H1 (cell line): ENCODE measurements around the gene TTC33. TPM values are rescaled to one million over a fixed set of nuclear protein-coding genes. Genes with fewer than 3 reads are reported as not detected.

Source experiments
- CTCF ChIA-PET: fragments of 300-600 bp; sonication (Branson Sonifier 250); formaldehyde crosslinking; loops from one replicate; lab custom pipeline; 2021; ENCODE audit not compliant: partially characterized antibody; lab: Charles Lee
- POLR2A ChIA-PET: fragments of 300-600 bp; sonication (Branson Sonifier 250); formaldehyde crosslinking; loops from one replicate; lab custom pipeline; 2021; ENCODE audit warnings: inconsistent platforms; ENCODE audit not compliant: partially characterized antibody; lab: Charles Lee
- DNase-seq, 2 experiments: peaks; one replicate each; pipeline versions ENCODE4 v3.0.0 to v3.0.0-alpha.2; 2010 to 2022; ENCODE audit warnings: low spot score in 2 of 2, low read depth in 1 of 2, mixed read lengths in 1 of 2
- FAIRE-seq: peaks from 2 replicates; lab custom pipeline; 2011; peaks lifted over from hg19 to GRCh38; lab: Jason Lieb, UNC
- H2AFZ ChIP-seq: 2 replicates; pipeline ENCODE4 v1.8.1; 2012; ENCODE audit warnings: low read length, inconsistent platforms
- H2AK5ac ChIP-seq: 2 replicates; pipeline ENCODE4 v1.6.1; 2013; ENCODE audit warnings: low read depth, low read length
- H2BK120ac ChIP-seq: replicated peaks from 2 replicates; pipeline ENCODE3; 2013; ENCODE audit warnings: low read depth, low read length, inconsistent platforms
- H2BK12ac ChIP-seq: 2 replicates; pipeline ENCODE4 v1.6.1; 2013; ENCODE audit warnings: low read depth, low read length
- H2BK15ac ChIP-seq: 2 replicates; pipeline ENCODE4 v1.6.1; 2013; ENCODE audit warnings: low read length
- H2BK20ac ChIP-seq: 2 replicates; pipeline ENCODE4 v1.6.1; 2013; ENCODE audit warnings: low read length
- H2BK5ac ChIP-seq: 2 replicates; pipeline ENCODE4 v1.6.1; 2013; ENCODE audit warnings: low read depth, low read length
- H3K14ac ChIP-seq: 2 replicates; pipeline ENCODE4 v1.6.1; 2013; ENCODE audit warnings: inconsistent platforms; ENCODE audit not compliant: insufficient read length
- H3K18ac ChIP-seq: 2 replicates; pipeline ENCODE4 v1.6.1; 2013; ENCODE audit warnings: low read length; ENCODE audit errors: extremely low read depth
- H3K23ac ChIP-seq: 2 replicates; pipeline ENCODE4 v1.6.1; 2013; ENCODE audit warnings: inconsistent platforms; ENCODE audit not compliant: insufficient read length
- H3K23me2 ChIP-seq: 2 replicates; pipeline ENCODE4 v1.6.1; 2013; ENCODE audit warnings: low read depth, low read length
- H3K27ac ChIP-seq: 2 replicates; pipeline ENCODE4 v1.6.1; 2011; ENCODE audit warnings: low read depth, low read length, inconsistent platforms
- H3K27me3 ChIP-seq, 4 experiments: replicated peaks in 1 of 4; 1 replicate in 1 of 4; 2 replicates in 3 of 4; pipeline versions ENCODE4 v1.6.1 to v1.8.1; 2011 to 2013; ENCODE audit warnings: low read length in 3 of 4, mild to moderate bottlenecking in 3 of 4, inconsistent platforms in 2 of 4, mixed read lengths in 2 of 4, moderate library complexity in 1 of 4; ENCODE audit not compliant: control insufficient read depth in 3 of 4, insufficient read depth in 3 of 4; ENCODE audit errors: extremely low read depth in 1 of 4
- H3K36me3 ChIP-seq, 4 experiments: 2 replicates each; pipeline versions ENCODE4 v1.6.1 to v1.8.1; 2011 to 2013; ENCODE audit warnings: mild to moderate bottlenecking in 4 of 4, low read length in 3 of 4, moderate library complexity in 2 of 4, control low read depth in 1 of 4, inconsistent platforms in 1 of 4; ENCODE audit not compliant: insufficient read depth in 4 of 4, control insufficient read depth in 2 of 4
- H3K4ac ChIP-seq: replicated peaks from 2 replicates; pipeline ENCODE3; 2013; ENCODE audit warnings: low read length, low read depth, mixed read lengths, inconsistent platforms; ENCODE audit not compliant: insufficient read length
- H3K4me1 ChIP-seq, 4 experiments: replicated peaks in 1 of 4; 1 replicate in 1 of 4; 2 replicates in 3 of 4; pipeline versions ENCODE4 v1.6.1 to v1.8.1; 2011 to 2013; ENCODE audit warnings: low read length in 3 of 4, inconsistent platforms in 2 of 4, mixed read lengths in 1 of 4; ENCODE audit not compliant: insufficient read depth in 4 of 4, control insufficient read depth in 3 of 4
- H3K4me2 ChIP-seq, 2 experiments: 2 replicates each; pipeline versions ENCODE4 v1.6.1 to v1.8.1; 2011 to 2013; ENCODE audit warnings: low read depth in 2 of 2, low read length in 2 of 2, control low read depth in 1 of 2, inconsistent platforms in 1 of 2, mild to moderate bottlenecking in 1 of 2; ENCODE audit not compliant: insufficient read depth in 1 of 2
- H3K4me3 ChIP-seq, 4 experiments: fragments of 200-600, 300-600 bp in 1 of 4; sonication (generic), shearing (Covaris generic), sonication (Bioruptor Twin) in 1 of 4; 2 replicates each; pipeline versions ENCODE4 v1.5.1 to v1.8.1; 2011 to 2016; ENCODE audit warnings: low read length in 4 of 4, low read depth in 3 of 4, control low read depth in 2 of 4, inconsistent platforms in 2 of 4, mild to moderate bottlenecking in 2 of 4, mixed read lengths in 1 of 4, moderate library complexity in 1 of 4; ENCODE audit not compliant: insufficient read depth in 2 of 4; ENCODE audit errors: extremely low read depth in 1 of 4
- H3K56ac ChIP-seq: replicated peaks from 2 replicates; pipeline ENCODE3; 2013; ENCODE audit warnings: low read depth, mild to moderate bottlenecking, mixed read lengths, low read length, inconsistent platforms; ENCODE audit not compliant: insufficient read length
- H3K79me1 ChIP-seq: 2 replicates; pipeline ENCODE4 v1.6.1; 2013; ENCODE audit warnings: low read depth, low read length, control low read depth
- H3K79me2 ChIP-seq, 2 experiments: 2 replicates each; pipeline versions ENCODE4 v1.6.1 to v1.8.1; 2012 to 2013; ENCODE audit warnings: low read length in 2 of 2, mild to moderate bottlenecking in 2 of 2, inconsistent platforms in 1 of 2; ENCODE audit not compliant: insufficient read depth in 2 of 2, control insufficient read depth in 1 of 2
- H3K9ac ChIP-seq, 4 experiments: replicated peaks in 1 of 4; 1 replicate in 1 of 4; 2 replicates in 3 of 4; pipeline versions ENCODE4 v1.6.1 to v1.8.1; 2011 to 2013; ENCODE audit warnings: low read depth in 3 of 4, low read length in 3 of 4, control low read depth in 2 of 4, mild to moderate bottlenecking in 2 of 4, moderate library complexity in 2 of 4, inconsistent platforms in 1 of 4; ENCODE audit errors: extremely low read depth in 1 of 4
- H3K9me3 ChIP-seq, 2 experiments: 2 replicates each; pipeline versions ENCODE4 v1.6.1 to v1.8.1; 2012 to 2013; ENCODE audit warnings: mild to moderate bottlenecking in 2 of 2, moderate library complexity in 2 of 2, control low read depth in 1 of 2, inconsistent platforms in 1 of 2, low read depth in 1 of 2, low read length in 1 of 2, mixed read lengths in 1 of 2; ENCODE audit not compliant: insufficient read depth in 2 of 2
- H4K20me1 ChIP-seq, 2 experiments: replicated peaks in 1 of 2; 2 replicates each; pipeline versions ENCODE3 to v1.8.1; 2011 to 2013; ENCODE audit warnings: inconsistent platforms in 2 of 2, low read length in 2 of 2, mild to moderate bottlenecking in 1 of 2; ENCODE audit not compliant: insufficient read depth in 2 of 2, control insufficient read depth in 1 of 2
- H4K5ac ChIP-seq: 2 replicates; pipeline ENCODE4 v1.6.1; 2013; ENCODE audit warnings: low read length, low read depth, mixed read lengths, inconsistent platforms; ENCODE audit not compliant: insufficient read length
- H4K8ac ChIP-seq: 2 replicates; pipeline ENCODE4 v1.8.0; 2013; ENCODE audit warnings: mild to moderate bottlenecking, moderate library complexity, low read length, inconsistent platforms; ENCODE audit not compliant: insufficient read depth; ENCODE audit errors: extremely low read depth
- H4K91ac ChIP-seq: replicated peaks from 2 replicates; pipeline ENCODE3; 2013; ENCODE audit warnings: low read length, mixed read lengths, inconsistent platforms; ENCODE audit not compliant: insufficient read length
- CBX5 ChIP-seq: fragments of 300-800, 300-1000 bp; sonication (generic); IDR thresholded peaks from 2 replicates; pipeline ENCODE4 v1.7.1; 2016; ENCODE audit warnings: antibody characterized with exemption, low read length, low read depth
- CHD1 ChIP-seq: IDR thresholded peaks from 2 replicates; pipeline ENCODE4 v1.6.1; 2012; ENCODE audit warnings: low read depth, low read length, improper control_type of control experiment
- EGR1 ChIP-seq: IDR thresholded peaks from 2 replicates; pipeline ENCODE4 v1.6.1; 2011; ENCODE audit warnings: low read depth, low read length, borderline replicate concordance
- KDM1A ChIP-seq: fragments of 200-600, 300-600 bp; sonication (generic); IDR thresholded peaks from 2 replicates; pipeline ENCODE4 v1.7.1; 2016; ENCODE audit warnings: mild to moderate bottlenecking, low read length, borderline replicate concordance
- KDM5A ChIP-seq: fragments of 200-600 bp; IDR thresholded peaks from 2 replicates; pipeline ENCODE4 v1.7.1; 2012; ENCODE audit warnings: mild to moderate bottlenecking, low read length, inconsistent platforms, mixed read lengths
- POU5F1 ChIP-seq: IDR thresholded peaks from 2 replicates; pipeline ENCODE4 v1.6.1; 2011; ENCODE audit warnings: low read depth, mild to moderate bottlenecking, low read length, moderate library complexity
- SIX5 ChIP-seq: IDR thresholded peaks from 2 replicates; pipeline ENCODE4 v1.6.1; 2011; ENCODE audit warnings: mild to moderate bottlenecking, low read depth, low read length
- SRF ChIP-seq: IDR thresholded peaks from 2 replicates; pipeline ENCODE4 v1.6.1; 2011; ENCODE audit warnings: mild to moderate bottlenecking, low read depth, low read length, moderate library complexity
- TAF1 ChIP-seq: IDR thresholded peaks from 2 replicates; pipeline ENCODE4 v1.6.1; 2011; ENCODE audit warnings: mild to moderate bottlenecking, low read depth, low read length
- USF2 ChIP-seq: IDR thresholded peaks from 2 replicates; pipeline ENCODE4 v1.6.1; 2011; ENCODE audit warnings: low read length, improper control_type of control experiment
- WGBS, 2 experiments: shearing (Covaris generic) in 1 of 2; methylation state at CpG; one replicate each; pipeline versions ENCODE4 v1.1.6 to v1.1.7; 2013 to 2015; ENCODE audit warnings: low lambda C conversion rate in 2 of 2, mixed read lengths in 2 of 2, inconsistent platforms in 1 of 2, low coverage in 1 of 2, missing lambda C conversion rate in 1 of 2; ENCODE audit not compliant: insufficient replicate concordance in 2 of 2, insufficient coverage in 1 of 2, insufficient read length in 1 of 2; ENCODE audit errors: extremely low coverage in 1 of 2, missing lambda C conversion rate in 1 of 2; 5-methylcytosine and 5-hydroxymethylcytosine counted together
- polyA plus RNA-seq, 7 experiments: library from polyadenylated mRNA; depleted of rRNA in 3 of 7; stranded (reverse) in 5 of 7; unstranded in 2 of 7; fragments of >200 nt in 5 of 7; fragments of 200-250 nt in 2 of 7; gene quantifications; 1 replicate in 5 of 7; 2 replicates in 1 of 7; 4 replicates in 1 of 7; pipeline versions ENCODE4 v1.2.1 to v1.2.3, GENCODE V29; 2011 to 2013; ENCODE audit warnings: missing spikeins in 2 of 7, mixed read lengths in 2 of 7
- total RNA-seq: library from RNA; stranded (reverse); fragmentation: NEBNext Ultra II Directional; extraction: Animal tissue kit (Norgen Biotek cat#: 25700); gene quantifications from 2 replicates; pipeline ENCODE4 v1.2.1, GENCODE V29; 2021

Gene TTC33
- total and polyA plus RNA-seq, 2 of the 8 experiments (the other 6 are each of a cell fraction or from before 2014, with no cell fraction given): 1.2 to 12.6 TPM

GRCh38 chr5:40679148-40679912 lies 76.4 kb downstream of the TTC33 start:
- Histone ChIP-seq H3K18ac (no peak overlapping the region), H2AFZ (peak overlapping the region; percentile 90), H2BK20ac (no peak overlapping the region), H2BK12ac (no peak overlapping the region; the same call in 1 of the 2 replicates), H3K79me1 (no peaks in the 10 kb centered on the region), H3K36me3 (no peaks in the 10 kb centered on the region), H3K79me2 (no peaks in the 10 kb centered on the region), H4K8ac (no peak overlapping the region; the same call in 1 of the 2 replicates), H2BK120ac (no peak overlapping the region), H4K91ac (no peak overlapping the region), H2BK15ac (no peak overlapping the region), H2BK5ac (no peak overlapping the region), H3K23me2 (peaks cover 21% of the 10 kb centered on the region), H3K27me3 (peaks cover 23 to 38% (median 29%) of the 10 kb centered on the region in 4 experiments), H3K56ac (no peak overlapping the region), H3K14ac (no peak overlapping the region), H3K4me1 (peaks cover 5 to 18% (median 14%) of the 10 kb centered on the region in 4 experiments), H4K20me1 (peaks cover 3 to 5% of the 10 kb centered on the region in 2 experiments), H3K4ac (no peak overlapping the region), H3K9ac (peak overlapping the region in 1 of 4 experiments; percentile 68; a peak in 2 of 7 replicates), H4K5ac (no peak overlapping the region), H3K9me3 (no peaks in the 10 kb centered on the region; a peak in 1 of 4 replicates), H3K23ac (no peak overlapping the region), H2AK5ac (no peak overlapping the region), H3K27ac (no peak overlapping the region; the same call in 1 of the 2 replicates), H3K4me3 (peak overlapping the region; percentile 63 to 84 (median 78)), H3K4me2 (peak overlapping the region; percentile 95 to 99)
- 1% methylated on average over 32 of the region's 60 CpGs; no CpG with 5 or more reads in 1 of the 2 experiments for WGBS, 2 experiments
- DNase-seq (peak in 1 of 2 experiments; percentile 92), FAIRE-seq (no peak)
- ChIA-PET CTCF (interaction anchor here (1.2 to 1.3 kb wide), 2 partner anchors 19 to 964 kb away, joined by 3 read pairs; no protein-coding TSS in a partner anchor), POLR2A (interaction anchor here (1.4 kb wide), 1 partner anchor 151 kb away, joined by 4 read pairs; no protein-coding TSS in a partner anchor)
- TF ChIP-seq EGR1 (peak; percentile 47; the same call in 1 of the 2 replicates), KDM1A (no peak), CBX5 (no peak), TAF1 (peak; percentile 59; the same call in 1 of the 2 replicates), POU5F1 (no peak), SRF (peak; percentile 42; the same call in 1 of the 2 replicates), SIX5 (no peak), KDM5A (no peak), USF2 (no peak), CHD1 (no peak)
